CD4-positive, alpha-beta T cell treated with Interleukin-15 for 1 hour (primary cell): ENCODE results near the gene MGAT3.

Source experiments
- DNase-seq: peaks from one replicate; pipeline ENCODE4 v3.0.0-alpha.2; 2020

Gene MGAT3

DNA sequence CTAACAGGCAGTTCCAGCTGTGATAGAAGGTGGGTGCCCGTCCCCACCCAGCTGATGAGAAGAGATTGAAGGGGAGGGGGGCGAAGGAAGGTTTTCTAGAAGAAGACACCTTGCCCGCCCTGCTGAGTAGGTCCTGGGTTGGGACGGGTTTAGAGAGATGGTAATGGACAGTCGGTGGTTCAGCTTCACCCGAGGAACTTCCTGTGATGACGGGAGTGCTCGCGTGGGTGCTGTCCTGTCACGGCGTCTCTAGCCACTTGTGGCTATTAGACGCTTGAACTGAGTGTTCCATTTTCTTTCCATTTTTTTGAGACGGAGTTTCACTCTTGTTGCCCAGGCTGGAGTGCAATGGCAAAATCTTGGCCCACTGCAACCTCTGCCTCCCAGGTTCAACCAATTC lies 27.6 kb upstream of the MGAT3 start:
- DNase-seq, result no peak

DNA sequence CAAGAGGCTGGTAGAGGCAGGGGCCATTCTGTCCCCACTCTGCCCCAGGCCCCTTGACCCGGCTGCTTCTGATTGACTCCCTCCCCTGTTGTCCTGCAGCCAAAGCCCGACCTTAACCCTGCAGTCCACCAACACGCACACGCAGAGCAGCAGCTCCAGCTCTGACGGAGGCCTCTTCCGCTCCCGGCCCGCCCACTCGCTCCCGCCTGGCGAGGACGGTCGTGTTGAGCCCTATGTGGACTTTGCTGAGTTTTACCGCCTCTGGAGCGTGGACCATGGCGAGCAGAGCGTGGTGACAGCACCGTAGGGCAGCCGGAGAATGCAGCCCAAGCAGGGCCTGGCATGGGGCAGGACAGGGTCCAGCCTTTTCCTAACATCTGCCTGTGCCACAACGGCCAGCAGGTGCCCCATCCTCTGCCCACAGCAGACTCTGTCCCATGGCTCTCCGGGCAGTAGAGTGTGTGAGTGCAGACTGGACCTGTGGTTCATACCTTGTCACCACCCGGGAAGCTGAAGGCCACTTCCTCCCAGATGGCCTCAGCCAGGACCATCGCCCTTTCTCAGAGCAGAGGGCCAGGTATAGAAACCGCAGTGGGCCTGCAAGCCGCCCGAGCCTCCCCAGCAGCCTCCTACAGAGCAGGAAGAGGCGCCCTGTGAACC lies 26.8 kb upstream of the MGAT3 start:
- DNase-seq, result no peak

DNA sequence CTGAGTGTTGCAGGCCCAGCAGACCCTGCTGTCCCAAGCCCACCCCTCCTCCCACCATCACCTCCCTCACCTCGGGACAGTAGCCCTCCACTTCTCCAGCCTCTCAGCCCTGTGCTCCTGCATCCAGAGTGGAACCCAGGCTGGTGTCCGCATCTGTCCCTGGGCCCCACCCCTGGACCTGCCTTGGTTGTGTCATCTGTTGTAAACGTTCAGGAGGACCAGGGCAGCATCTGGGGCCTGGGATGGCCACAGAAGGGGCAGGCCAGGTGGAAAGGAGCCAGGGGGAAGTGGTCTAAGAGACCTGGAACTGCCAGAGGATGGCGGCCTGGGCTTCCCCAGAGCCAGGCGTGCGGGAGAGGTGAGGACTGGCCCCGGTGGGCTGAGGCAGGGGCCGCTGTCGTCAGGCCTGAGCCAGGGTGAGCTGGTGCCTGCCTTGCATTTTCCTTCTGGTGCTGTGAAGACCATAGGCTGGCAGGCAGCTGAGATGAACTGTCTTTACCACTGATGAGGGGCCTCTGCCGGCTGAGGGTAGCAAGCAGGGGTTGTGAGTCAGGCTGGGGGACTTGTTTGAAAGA lies 26.1 kb upstream of the MGAT3 start:
- DNase-seq, result no peak

DNA sequence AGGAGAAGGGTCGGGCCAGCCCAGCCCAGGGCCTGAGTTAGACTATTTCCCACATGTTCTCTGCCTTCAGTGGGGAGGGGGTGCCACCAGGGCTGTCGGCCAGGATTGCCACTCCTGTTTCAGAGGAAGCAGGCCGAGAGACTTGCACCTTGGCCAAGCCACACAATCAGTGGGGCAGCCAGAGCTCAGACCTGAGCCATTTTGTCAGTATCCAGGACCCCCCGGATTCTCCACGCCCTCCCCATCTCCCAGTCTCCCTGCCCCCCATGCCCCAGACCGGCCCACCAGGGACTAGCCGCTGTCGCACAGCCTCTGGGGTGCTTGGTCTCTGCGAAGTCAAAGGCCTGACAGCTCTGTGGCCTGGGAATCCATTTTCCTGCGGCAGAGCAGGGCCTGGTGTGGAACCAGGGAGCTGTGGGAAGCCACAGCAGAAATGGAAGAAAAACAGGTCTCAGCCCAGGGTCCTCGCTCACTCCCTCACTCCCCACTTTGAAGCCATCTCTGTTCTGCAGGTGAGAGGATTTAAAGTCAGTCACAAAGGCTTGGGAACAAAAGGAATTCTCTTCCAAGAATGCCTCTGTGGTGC lies 25.5 kb upstream of the MGAT3 start:
- no peak for DNase-seq

DNA sequence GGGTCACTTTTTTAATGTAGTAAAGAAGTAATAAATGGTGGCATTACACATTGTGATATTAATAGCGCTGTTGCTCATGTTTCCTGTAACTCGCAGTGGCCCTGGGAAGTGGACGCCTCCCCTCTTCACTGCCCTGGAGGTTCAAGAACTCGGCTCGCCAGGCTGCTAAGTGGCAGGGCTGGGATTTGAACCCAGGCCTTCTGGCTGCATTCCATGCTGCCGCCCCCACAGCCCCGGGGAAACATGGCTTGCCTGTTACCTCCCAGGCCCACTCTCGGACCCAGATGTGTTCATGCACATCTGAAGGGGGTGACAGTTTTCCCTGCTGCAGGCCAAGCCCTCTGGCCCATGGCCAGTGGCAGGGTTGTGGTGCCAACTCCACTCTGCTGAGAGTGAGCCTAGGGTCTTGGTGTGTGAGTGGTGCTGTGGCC lies 25.0 kb upstream of the MGAT3 start:
- no peak for DNase-seq

DNA sequence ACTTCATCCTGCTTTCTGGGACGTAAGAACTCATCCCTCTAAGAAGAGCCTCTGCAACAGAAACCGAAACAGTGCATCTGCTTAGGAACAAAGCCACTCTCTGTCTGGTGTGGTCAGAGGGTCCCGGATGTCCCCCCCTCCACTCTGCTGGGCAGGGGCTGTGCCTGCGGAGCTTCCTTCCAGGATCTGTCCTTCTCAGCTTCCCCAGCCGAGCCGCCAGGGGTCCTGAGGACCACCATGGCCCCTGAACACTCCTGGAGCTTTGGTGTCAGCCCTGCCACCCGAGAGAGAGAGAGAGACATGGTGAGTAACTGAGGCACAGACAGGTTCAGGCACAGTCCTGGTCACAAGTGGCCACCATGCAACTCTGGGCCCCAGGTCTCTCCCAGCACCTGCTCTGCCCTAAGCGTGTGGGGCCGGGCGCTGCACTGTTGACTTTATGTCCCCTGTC lies 24.4 kb upstream of the MGAT3 start:
- no peak for DNase-seq

DNA sequence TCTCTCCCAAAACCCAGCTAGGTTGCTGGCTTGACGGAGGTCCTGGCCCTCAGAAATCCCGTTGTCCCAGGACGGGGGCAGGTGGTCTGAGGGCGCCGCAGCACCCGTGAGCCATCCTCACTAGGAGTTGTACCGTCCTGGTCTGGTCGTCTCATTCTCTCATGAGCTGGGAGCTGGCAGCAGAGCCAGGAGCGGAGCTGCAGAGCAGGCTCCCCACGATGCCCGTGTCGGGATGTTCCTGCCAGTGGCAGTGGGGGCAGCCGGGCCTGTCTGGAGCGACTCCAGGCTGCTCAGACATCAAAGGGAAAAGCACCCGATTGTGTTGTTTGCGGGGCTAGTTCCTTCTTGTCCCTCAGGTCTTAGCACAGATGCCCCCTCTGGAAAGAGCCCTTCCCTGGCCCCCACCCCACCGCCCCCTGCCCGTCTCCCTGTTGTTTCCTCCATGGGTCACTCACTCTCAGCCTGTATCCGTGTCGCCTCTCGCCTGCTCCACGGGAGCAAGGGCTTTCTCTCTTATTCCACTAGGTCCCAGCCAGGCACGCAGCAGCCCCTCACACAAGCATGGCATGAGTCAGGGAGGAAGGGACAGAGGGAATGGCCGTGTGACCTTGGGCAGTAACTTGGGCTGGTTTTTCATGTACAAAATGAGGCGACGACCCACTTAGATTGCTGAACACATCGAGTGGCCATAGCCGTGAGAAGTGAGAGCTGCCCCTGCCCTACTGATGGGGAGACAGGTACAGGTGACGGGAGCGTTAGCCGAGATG lies 23.2 kb upstream of the MGAT3 start:
- no peak for DNase-seq

DNA sequence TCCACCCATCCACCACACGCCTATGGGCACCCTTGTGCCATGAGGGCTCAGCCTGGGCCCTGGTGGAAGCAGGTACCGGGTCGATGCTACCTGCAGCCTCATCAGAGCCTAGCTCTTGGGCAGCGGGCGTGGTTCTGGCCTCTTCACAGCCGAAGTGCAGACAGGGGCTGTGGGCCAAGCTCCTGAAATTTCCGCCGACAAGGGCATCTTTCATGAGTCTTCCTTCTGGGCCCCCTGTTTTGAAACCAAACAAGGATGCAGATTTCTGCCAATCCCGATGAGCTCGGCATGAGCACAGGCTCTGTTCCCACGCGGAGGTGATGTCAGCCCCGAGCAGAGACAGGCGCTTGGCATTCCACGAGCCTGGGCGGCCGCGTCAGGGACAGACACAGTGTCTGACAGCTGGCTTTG lies 22.6 kb upstream of the MGAT3 start:
- DNase-seq, result no peak

DNA sequence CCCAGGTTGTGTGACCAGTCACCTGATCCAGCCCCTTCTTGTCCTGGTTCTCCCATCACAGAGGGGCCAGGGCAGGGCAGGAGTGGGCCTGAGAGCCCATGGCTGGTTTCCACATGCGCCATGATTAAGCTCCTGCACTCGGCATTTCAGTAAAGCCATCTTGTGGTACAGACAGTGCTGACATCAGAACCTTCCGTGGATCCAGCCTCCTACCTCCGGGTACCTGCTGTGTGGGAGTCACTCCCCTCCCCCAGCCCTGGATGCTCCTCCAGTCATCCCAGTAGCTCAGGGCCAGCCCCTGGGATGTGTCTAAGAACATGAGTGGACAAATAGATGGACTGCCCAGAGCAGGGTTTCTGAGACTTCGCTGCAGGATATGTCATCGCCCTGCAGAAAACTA lies 22.1 kb upstream of the MGAT3 start:
- no peak for DNase-seq

DNA sequence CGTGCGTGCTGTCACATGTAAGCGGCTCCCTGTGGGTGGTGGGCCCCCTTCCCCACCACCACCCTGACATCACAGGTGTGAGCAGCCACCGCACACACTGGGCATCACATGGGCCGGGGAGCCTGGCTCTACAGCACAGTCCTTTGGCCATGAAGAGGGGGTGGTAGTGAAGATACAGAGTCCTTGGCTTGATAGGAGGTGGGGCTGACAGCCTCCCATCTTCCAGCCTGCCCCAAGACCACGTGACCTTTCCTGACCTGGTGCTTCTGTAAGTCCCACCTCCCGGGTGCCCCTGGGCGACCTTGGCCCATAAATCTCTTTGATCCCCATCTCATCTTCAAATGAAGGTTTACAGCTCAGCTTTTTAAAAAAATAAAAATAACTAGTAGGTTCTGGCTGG lies 21.2 kb upstream of the MGAT3 start:
- DNase-seq, result no peak

DNA sequence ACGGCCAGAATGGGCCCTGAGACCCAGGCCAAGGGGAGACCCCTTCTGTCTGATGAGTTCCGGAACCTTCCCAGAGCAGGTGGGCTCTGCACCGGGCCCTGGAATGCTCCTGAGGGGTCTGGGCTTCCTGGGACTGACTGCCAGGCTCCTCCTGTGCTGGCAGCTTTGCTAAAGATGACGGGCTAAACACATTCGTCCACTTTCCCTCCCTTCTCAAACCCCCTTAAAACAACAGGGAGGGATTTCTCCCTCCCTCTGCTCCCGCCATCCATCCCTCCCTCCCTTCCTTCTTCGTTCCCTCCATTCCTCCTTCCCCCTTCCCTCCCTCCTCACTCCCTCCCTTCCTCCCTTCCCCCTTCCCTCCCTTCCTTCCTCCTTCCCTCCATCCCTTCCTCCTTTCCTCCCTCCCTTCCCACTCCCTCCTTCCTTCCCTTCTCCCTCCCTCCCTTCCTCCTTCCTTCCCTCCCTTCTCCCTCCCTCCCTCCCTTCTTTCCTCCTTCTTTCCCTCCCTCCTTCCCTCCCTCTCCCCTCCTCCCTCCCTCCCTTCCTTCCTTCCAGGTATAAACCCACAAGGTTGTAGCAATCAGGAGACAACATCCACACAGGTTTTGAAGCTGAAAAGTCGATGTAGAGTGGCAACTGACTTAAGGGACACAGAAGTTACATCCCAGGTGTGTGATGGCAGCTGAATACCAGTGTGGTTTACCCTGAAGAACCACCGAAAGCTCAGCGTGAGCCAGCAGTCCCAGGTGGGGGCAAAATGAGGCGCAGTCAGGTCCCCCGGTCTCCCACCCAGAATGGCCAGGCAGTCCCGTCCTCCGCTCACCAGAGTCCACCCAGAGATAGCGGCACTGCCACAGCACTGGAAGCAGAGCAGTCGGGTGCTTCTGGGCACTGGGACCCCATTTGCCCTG lies 18.8 kb upstream of the MGAT3 start:
- no peak for DNase-seq

DNA sequence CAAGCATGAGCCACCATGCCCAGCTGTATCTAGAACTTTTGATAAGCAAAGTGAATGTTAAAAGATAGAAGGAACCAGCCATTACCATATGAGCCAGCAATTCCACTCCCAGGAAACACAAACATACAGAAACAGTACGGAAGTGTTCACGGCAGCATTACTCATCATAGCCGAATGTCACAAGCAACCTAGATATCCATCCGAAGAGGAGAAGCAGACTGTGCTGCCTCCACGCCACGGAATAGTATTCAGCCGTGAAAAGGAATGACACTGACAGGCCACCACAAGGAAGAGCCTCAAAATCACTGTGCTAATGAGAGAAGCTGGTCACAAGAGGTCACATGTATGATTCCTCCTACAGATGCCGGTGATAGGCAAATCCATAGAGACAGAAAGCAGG lies 17.6 kb upstream of the MGAT3 start:
- peak; percentile 29 for DNase-seq

DNA sequence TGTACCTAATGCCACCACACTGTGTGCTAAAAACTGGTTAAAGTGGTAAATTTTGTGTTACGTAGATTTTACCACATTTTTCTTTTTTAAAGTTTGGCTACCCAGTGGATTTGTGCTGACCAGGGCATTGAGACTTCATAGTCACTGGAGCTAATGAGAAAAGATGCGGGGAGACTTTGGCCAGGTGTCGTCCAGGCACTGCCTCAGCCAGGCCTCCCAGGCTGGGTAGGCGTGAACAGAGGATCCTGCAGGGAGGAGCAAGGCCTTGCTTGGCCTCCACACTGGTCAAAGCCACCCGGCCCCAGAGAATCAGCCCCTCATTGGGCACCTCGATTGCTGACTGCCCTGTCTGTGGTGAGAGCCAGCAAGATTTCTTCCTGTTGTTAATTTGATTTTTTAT lies 13.4 kb upstream of the MGAT3 start:
- no peak for DNase-seq

DNA sequence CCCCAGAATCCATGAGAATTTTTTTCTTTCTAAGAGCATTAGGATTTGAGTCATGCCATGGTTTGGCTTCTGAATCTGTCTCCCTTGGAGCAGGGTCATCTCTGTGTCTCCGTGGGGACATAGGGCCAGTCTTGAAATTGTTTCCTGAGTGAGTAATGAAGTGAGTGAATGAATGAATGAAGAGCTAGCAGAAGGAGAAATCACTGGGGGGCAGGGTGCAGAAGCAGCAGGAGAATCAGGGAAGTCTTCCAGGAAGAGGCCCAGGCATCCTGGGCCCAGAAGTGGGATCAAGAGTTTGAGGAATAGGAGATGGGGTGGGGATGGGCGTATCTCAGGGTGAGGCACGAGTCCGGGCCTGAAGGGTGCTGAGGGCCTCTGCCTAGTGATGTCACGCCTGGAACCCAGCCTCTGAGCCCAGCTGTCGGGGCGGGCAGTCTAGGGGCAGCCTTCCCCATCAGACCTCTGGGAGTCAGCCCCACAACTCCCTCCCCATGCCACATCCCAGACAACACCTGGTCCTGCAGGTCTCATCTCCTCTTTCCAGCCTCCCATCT lies 12.5 kb upstream of the MGAT3 start:
- no peak for DNase-seq

DNA sequence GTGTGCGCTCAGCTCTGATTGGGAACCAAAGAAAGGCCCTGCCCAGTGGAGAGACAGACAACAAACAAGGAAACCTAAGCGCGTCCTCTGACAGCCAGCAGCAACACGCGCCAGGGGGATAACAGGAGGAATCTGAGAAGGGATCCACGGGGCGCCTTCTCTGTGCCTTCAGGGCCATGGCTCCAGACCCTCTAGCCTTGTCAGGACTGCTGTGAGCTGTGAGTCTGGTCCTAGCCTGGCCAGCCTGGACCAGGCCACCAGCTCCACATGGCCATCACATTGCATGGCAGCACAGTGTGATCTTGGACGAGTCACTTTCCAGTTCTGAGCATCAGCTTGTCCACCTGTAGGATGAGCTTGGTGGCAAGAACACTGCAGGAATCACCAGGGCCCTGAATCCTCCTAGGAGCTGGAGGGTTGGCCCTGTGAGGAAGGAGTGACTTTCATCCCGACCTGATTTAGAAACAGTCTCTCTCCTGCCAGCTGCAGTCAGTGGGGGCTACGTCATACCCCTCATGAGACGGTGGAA lies 11.8 kb upstream of the MGAT3 start:
- DNase-seq, result no peak

DNA sequence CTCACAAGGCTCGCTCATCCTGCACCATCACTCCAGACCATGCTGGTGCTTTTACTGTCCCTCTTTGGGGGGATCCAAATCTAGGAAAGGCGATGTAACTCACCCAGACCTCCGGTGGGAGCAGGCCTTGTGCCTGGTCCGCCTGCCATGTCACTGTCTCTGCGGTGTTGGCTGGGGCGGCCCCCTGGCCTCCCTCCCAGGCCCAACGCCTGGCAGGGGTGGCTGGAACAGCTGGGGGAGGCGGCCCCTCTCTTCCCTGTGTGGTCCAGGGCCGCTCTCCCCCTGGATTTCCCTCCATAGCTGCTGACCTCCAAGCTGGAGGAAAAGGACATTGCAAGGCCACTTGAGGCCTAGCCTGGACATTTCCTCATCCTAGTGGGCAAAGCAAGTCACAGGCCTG lies 11.1 kb upstream of the MGAT3 start:
- DNase-seq, result no peak

DNA sequence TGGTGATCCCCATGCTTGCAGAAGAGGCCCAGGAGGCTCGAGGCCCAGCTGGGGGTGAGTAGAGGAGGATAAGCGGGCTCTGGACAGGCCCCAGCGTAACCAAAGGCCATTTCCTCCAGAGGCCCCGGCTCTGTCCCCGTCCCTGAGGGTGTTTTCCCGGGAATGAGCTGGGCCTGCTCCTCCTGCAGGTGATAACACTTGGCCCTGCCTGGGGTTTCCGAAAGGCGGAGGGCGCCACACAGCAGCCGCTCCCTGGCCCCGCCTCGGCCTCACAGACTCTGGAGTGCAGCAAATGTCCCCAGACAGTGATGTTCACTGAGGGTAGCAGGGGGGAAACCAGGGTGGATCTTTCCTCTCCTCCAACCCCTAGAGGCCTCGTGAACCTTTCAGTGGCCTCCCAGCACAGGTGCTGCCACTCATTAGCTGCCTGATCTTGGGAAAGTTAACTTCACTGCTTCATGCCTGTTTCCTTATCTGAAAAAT lies 10.5 kb upstream of the MGAT3 start:
- no peak for DNase-seq

DNA sequence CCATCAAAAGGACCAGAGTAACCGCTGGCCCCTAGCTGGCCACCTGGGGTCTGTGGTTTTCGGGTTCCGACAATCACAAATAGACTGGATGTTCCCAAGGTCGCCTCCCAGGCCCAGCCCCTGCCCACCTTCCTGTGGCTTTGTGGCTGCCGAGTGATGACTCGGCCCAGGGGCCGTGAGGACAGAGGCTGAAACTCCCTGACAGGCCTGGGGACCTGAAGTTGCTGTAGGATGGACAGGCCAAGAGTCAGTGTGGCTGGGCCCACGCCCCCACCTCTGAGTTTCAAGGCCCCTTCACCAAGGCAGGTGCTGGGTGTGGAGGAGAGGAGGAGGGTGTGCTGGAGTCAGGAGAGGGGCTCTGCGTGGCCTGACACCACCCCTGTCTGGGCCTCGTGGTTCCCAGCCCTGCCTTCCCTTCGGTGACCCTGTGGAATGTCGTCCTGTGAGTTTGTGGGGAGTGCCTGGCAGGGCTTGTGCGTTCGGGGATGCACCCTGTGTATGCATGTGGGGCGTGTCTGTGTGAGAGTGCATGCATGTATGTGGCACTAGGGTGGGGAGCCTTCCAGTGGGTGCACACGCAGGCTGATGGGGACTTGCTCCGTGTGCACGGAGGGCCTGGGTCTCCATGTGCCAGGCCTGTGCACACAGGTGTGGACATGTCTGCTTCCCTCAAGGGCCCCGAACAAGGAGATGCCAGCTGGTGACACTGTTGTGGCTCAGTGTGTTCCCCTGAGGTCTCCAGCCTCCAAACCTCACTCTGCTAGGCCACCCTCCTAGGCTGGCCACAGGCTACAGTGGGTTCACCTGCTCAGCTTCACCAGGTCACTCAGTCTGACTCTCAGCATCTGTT lies 8.4 kb upstream of the MGAT3 start:
- no peak for DNase-seq

DNA sequence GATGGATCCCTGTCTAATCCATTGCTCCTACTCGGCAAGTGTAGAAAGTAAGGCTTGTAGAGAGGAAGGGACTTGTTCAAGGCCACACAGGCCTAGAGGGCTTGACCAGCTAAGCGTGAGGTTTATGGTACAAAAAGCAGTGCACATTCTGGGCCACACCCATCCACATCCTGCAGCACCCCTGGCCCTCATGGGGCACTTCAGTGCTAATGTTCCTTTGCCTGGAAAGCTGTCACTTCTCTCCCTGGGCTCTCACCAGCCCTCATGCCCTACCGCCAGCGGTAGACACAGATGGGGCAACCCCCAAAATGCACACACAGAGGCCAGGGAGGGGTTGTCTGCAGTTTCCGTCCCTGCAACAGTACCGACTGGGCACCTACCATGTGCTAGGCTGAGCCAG lies 7.1 kb upstream of the MGAT3 start:
- DNase-seq, result no peak

DNA sequence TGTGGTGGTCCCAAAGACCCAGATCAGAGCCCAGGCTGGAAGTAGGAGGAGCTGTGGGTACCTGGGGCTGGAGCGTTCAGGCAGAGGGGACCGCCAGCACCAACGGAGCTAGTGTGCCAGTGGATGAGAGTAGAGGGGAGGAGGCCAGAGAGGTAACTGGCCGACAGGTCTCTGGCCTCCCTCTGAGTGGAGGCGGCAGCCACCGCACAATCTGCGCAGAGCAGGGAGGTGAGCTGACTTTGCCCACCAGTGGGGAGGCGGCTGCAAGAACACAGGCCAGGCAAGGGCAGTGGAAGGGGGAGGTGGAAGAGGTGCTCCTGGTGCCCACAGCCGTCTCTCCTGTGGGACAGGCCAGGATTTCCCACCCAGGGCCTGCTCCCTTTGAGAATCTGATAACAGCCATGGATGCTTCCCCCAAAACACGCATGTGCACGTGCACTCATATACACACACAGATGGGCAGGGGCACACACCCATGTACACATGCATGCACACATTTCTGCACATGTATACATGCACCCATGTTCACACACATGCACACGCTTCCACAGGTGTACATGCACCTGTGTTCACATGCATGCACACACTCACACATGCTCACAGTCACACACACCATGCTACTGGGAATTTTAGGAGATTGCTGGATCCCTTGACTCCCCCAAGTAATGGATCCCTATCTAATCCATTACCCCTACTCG lies 6.4 kb upstream of the MGAT3 start:
- no peak for DNase-seq

DNA sequence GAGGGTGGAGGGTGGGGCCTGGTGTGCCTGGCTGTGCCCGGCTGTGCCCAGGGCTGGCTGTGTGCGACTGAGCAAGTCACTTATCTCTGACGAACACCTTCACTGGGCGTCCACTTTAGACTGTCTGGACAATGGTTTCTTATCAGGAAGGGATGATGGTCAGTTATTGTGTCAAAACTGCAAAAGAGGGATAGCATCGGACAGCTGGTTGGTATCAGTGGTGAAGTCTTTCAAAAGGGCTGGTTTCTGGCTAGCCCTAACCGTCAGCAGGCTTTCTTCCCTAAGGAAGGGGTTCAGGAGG lies 4.1 kb upstream of the MGAT3 start:
- DNase-seq, result no peak
